NCI-H128 (cell line): Measurements from ENCODE around the gene HTD2.

Experiments used
- DNase-seq: peaks from one replicate; lab custom pipeline; 2025; ENCODE audit not compliant: unreplicated experiment; lab: John Stamatoyannopoulos, UW

Gene HTD2

GRCh38 chr3:58291671-58292338, 14.5 kb upstream of the HTD2 start:
- no peak for DNase-seq

- DNase-seq = no peak
These were observed 13.5 kb upstream of the HTD2 start for GRCh38 chr3:58292866-58293265.

GRCh38 chr3:58293516-58293915, 12.8 kb upstream of the HTD2 start:
- DNase-seq = no peak

- DNase-seq = no peak
These were observed 10.1 kb upstream of the HTD2 start for GRCh38 chr3:58296269-58296668.

- DNase-seq = no peak
These were observed 9.5 kb upstream of the HTD2 start for GRCh38 chr3:58296843-58297242.

GRCh38 chr3:58298190-58298589, 8.1 kb upstream of the HTD2 start:
- DNase-seq = no peak

- no peak for DNase-seq
These were observed 7.2 kb upstream of the HTD2 start for GRCh38 chr3:58299075-58299474.

GRCh38 chr3:58299839-58300516, 6.3 kb upstream of the HTD2 start:
- no peak for DNase-seq

GRCh38 chr3:58307639-58308215, 1.4 kb downstream of the HTD2 start:
- DNase-seq = no peak

GRCh38 chr3:58308728-58309127, 2.4 kb downstream of the HTD2 start:
- no peak for DNase-seq

GRCh38 chr3:58317811-58318210, 11.5 kb downstream of the HTD2 start:
- DNase-seq = no peak

GRCh38 chr3:58321791-58322190, 15.5 kb downstream of the HTD2 start:
- no peak for DNase-seq

GRCh38 chr3:58322793-58323192, 16.5 kb downstream of the HTD2 start:
- DNase-seq = no peak

GRCh38 chr3:58323529-58324390, 17.4 kb downstream of the HTD2 start:
- no peak for DNase-seq

GRCh38 chr3:58324391-58325390, 18.4 kb downstream of the HTD2 start:
- DNase-seq = no peak

GRCh38 chr3:58325525-58325992, 19.2 kb downstream of the HTD2 start:
- DNase-seq = no peak

- no peak for DNase-seq
These were observed 20.1 kb downstream of the HTD2 start for GRCh38 chr3:58326267-58326900.

- no peak for DNase-seq
These were observed 23.0 kb downstream of the HTD2 start for GRCh38 chr3:58329150-58329921.

- no peak for DNase-seq
These were observed 23.6 kb downstream of the HTD2 start for GRCh38 chr3:58329922-58330413.
